NCI-H1694 (cell line): Measurements from ENCODE around the gene PACSIN2.
"Not testable (repeated sequence)": the region's sequence is repeated elsewhere in the genome, so short reads cannot be mapped to it uniquely, and the experiment has no call there.

ENCODE experiments used
- DNase-seq: peaks from one replicate; lab custom pipeline; 2025; lab: John Stamatoyannopoulos, UW

The PACSIN2 gene

GRCh38 chr22:42925598-42925997 is 89.4 kb downstream of the PACSIN2 start:
- DNase-seq, result no peak

DNA sequence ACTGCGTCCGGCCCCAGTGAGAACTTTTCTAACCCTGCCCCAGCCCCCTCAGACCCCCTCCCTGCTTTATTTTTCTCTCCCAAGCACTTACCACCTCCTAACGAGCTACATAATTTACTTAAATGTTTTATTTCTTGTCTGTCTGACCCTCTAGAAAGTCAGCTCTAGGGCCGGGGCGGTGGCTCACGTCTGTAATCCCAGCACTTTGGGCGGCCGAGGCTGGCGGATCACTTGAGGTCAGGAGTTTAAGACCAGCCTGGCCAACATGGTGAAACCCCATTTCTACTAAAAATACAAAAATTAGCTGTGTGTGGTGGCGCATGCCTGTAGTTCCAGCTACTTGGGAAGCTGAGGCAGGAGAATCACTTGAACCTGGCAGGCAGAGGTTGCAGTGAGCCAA is 89.9 kb downstream of the PACSIN2 start:
- not testable (repeated sequence) for DNase-seq

DNA sequence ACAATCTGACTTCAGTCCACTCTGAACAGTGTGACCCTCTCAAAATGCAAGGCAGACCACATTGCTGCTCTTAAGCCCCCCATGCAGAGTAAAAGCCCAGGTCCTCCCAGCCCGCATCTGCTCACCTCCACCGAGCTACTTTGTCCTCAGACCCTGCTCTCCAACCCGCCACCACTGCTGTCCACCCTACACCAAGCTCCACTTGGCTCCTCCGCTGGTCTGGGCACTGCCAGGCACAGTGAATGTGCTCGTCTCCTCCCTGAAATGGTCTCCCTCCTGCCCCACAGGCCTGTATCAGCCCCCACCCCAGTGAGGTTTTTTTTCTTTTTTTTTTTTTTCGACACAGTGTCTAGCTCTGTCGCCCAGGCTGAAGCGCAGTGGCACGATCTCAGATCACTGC is 90.5 kb downstream of the PACSIN2 start:
- no peak for DNase-seq

GRCh38 chr22:42922374-42923191 is 92.4 kb downstream of the PACSIN2 start:
- DNase-seq, result no peak

GRCh38 chr22:42920101-42920820 is 94.7 kb downstream of the PACSIN2 start:
- DNase-seq, result no peak

DNA sequence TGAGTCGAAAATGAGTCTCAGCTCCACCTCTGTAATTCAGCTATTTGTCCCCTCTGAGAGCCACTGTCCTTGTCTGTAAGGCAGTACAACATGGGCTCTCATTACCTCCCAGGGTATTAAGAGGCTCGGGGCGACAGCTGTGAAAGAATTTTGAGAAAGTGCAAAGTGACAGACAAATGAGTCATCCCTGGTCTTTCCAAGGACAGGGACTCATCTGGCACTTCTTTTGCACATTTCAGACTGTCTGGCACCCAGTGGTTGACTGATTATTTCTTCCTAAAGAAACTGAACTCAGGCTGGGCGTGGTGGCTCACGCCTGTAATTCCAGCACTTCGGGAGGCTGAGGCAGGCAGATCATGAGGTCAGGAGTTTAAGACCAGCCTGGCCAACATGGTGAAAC is 95.8 kb downstream of the PACSIN2 start:
- no peak for DNase-seq

DNA sequence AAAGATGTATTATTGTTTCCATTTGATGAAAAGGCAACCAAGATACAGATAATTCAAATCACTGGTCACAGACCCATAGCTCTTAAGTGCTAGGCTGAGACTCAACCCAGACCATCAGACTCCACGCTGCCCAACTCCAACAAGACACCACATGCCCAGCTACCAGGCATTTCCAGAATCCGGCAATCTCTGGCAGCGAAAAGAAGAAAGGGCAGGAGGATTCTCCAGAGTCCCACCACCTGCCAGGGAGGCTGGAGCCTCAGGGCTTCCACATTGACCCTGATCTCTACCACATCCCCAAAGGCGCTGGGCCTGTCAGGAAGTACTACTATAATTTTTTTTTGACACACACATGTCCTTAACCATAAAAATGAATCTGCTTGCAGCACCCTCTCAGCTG is 96.4 kb downstream of the PACSIN2 start:
- DNase-seq, result no peak

DNA sequence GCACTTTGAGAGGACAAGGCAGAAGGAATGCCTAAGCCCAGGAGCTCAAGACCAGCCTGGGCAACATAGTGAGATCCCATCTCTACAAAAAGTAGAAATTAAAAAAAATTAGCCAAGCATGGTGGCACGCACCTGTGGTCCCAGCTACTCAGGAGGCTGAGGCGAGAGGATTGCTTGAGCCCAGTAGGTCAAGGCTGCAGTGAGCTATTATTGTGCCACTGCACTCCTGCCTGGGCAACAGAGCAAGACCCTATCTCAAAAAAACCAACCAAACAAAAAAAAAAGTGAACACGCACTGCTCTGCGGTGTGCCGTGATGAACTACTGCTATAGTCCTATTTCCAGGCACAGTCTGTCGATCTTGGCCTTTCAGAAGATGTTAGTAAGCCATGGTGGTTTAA is 97.6 kb downstream of the PACSIN2 start:
- not testable (repeated sequence) for DNase-seq

GRCh38 chr22:42915980-42916765 is 98.8 kb downstream of the PACSIN2 start:
- DNase-seq, result no peak

DNA sequence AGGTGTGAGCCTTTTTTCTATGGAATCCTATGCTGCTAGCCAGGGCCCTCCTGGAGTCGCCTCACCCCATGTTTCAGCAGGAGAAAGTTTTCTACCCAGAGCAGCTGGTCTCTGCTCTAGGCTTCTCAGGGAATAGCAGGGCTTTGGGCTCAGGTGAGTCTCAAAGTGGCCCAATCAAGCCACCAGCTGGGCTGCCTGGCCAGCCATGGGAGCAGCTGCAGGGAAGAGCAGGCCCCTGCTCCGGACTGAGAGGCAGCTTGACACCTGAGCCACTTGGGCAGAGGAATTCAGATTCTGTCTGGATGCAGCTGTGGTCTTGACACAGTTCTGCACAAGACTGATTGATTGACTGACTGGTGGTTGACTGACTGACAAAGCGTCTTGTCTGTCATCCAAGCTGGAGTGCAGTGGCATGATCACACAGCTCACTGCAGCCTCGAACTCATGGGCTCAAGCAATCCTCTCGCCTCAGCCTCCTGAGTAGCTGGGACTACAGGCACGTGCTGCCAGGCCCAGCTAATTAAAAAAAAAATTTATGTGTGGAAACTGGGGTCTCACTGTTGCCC is 100.4 kb downstream of the PACSIN2 start:
- DNase-seq, result no peak

GRCh38 chr22:42913874-42914510 is 101.0 kb downstream of the PACSIN2 start:
- DNase-seq, result no peak

DNA sequence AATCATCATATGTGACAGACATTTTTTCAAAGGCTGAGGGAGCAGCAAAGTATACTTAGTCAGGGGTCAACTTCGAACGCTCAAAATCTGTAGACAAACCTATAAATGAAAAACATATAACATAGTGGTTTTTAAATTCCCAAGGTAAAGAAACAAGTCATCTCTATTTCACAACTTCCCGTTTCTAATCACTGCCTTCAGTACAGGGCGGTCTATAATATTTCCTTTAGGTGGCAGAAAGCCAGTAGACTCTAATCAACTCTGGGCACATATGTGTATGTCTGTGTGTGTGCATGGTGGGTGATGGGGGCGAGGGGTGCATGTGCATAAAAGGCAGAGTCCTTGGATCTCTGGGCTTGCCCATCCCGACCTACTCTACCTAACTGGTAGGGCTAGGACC is 102.9 kb downstream of the PACSIN2 start:
- no peak for DNase-seq

DNA sequence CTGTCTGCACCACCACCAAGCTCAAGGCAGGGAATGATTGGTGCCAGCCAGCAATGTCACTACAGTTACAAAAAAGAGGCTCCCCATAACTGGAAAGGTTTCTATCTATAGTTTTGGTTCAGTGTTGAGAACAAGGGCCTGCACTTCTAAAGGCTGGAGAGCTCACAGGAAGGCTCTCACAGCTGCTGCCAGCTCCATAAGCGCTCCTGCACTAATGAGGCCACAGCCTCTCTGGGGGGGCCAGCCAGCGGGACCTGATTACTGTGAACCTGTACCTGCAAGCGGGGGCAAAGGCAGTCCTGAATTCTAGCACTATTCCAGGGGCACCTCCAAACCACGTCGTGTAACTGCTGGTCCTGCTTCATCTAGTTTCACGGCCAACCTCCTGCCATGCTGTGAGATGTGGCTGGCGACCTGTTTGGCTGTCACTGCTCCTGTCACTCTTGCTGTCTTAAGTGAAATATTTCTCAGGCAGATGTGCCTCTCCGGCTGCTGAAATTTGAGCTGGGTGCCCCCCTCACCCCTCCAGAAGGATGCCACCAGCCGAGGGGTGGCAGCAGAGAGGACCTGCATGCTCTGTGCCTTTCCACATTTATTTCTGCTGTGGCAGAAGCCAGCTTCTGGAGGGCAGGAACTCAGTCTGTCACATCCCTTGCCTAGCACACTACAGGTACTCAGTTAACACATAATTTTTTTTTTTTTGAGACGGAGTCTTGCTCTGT is 104.6 kb downstream of the PACSIN2 start:
- DNase-seq, result peak; percentile 56

DNA sequence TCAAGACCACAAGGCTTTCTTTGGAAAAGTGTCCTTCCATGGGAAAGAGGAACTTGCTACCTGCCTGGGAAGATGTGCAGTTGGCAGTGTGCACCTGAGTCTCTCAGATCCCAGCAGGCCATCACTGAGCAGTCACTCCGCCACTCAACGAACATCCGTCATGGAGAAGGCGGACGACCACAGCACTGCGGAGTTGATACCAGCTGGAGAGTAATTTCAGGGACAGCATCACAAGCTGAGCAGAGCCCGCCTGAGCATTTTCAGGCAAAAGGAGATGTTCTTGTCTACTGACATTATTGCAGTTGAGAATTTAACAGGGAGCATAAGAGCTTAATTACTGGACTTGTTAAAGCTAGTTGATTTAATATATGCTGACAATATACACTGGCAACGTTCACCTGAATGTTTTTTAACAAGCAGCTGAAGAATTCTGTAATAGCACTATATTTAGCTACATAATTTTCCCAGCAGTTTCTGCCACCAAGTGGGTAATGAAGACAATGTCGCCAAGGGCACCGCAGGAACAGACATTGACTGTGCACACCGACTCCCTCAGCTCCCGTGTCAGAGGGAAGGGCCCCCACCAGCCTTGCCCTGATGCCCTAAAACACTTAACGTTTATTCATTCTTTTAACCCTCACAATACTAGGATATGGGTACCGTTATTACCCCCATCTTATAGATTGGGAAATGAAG is 105.4 kb downstream of the PACSIN2 start:
- DNase-seq, result peak; percentile 58

GRCh38 chr22:42908374-42908746 is 106.6 kb downstream of the PACSIN2 start:
- no peak for DNase-seq

DNA sequence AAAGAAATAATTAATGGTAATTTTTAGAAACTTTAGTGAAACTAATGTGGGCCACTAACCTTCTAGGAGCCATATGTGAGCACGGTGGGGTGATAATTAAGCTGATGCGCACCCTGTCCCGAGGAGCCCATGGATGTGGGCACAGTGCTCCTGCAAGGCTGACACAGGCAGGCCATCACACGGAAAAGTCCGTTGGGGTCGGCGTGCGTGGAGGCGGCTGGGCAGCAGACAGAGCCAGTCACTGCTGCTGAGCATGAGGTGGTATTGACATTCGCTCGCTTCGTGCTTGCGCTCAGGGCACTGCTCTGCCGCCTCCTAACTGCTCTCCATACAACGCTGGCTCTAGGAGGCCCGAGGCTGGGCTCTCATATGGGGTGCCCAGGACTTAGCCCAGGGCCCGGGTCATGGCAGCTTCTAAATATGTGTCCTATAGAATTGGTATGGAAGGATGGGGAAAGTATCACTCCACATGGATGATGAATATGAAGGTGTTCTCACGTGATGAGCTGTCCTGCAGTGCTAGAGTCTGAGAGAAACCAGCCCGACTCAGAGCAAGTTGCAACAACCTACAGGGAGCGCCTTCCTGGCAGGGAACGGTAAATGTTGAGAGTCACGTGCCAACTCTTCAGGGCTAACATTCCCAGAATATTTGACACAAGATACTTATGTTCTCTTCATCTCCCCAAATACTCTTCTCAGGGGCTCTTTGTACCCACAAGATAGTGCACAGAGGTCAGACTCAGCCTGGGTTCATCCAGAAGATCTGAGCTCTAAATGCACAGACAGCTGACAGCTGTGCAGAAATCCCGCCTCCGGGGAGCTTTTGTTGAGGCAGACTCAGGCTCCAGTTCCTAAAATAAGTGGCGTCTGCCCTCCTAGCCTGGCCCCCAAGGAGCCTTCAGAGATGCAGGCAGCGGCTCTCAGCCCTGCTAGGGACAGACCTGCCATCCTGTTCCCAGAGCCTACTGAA is 107.3 kb downstream of the PACSIN2 start:
- peak; percentile 10 for DNase-seq

DNA sequence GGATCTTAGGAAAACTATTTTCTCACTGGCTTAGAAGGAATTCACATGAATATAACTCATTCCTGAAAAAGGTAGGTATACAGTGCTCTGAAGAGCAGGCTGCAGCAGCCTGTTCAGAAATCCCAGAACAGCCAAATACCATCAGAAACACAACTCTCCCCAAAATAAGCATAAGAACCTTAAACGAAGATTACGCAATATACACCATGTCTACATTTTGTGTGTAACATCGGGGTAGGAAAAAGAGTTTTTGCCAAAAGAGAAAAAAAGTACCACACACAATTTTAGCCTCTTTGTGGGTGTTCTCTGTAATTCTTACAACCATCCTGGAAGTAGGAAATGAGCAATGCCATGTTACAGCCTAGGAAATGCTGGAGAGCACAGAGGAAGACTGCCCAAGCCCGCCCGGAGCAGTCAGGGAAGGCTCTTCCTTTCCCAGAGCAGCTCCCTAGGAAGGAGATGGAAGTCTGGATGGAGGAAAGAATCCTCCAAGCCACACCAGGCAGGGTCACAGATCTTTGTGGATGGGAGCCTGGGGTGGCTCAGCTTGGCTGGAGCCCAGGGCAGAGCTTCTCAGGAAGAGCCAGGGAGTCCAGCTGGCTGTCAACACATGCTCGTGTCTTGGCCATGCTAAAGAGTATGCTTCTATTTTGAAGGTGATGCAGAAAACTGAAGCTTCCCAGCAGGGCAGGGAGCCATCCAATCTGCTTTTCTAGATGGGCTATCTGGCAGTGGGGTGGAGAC is 108.2 kb downstream of the PACSIN2 start:
- peak; percentile 29 for DNase-seq

DNA sequence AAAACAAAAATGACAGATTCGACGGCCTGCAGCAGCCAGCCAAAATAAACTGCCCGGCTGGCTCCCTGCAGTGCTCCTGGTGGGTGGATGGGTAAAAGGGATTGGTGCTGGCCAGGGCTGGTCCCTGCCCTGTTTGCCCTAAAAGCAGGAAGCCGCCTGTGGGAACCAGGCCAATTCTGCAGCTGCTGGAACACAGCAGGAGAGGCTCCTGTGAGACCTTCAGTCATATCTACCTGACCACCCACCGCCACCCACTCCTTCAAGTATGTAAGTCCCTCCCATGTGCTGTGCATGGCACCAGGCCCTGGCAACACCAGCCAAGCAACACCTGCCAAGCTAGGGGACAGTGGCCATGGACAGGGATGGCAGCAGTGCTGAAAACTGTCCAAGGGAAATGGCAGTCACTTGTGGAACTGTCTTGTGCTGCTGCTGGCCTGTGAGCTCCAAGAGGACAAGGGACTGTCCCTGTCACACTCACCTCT is 109.2 kb downstream of the PACSIN2 start:
- no peak for DNase-seq
